ENCODE data around the gene BUD13.

- TF ChIP-seq POLR2A (IDR thresholded peaks at IDR 0.05; ENCODE audit: low read length) (peak; percentile 76), RAD21 (conservative IDR thresholded peaks at IDR 0.05 in 1 of 2, IDR thresholded peaks at IDR 0.05 in 1 of 2) (no peak), USF2 (IDR thresholded peaks at IDR 0.05) (no peak), EP300 (IDR thresholded peaks at IDR 0.05) (no peak), FOSL2 (IDR thresholded peaks at IDR 0.05) (no peak), FOSL2 (CRISPR knock-in tag; IDR thresholded peaks at IDR 0.05) (no peak), RFX5 (IDR thresholded peaks at IDR 0.05) (no peak), CHD2 (IDR thresholded peaks at IDR 0.05; ENCODE audit: low read length, partially characterized antibody) (no peak)
- TF ChIP-seq, protein P1, sequence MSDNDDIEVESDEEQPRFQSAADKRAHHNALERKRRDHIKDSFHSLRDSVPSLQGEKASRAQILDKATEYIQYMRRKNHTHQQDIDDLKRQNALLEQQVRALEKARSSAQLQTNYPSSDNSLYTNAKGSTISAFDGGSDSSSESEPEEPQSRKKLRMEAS (IDR thresholded peaks at IDR 0.05): peak; percentile 56
- TF ChIP-seq, protein P2, sequence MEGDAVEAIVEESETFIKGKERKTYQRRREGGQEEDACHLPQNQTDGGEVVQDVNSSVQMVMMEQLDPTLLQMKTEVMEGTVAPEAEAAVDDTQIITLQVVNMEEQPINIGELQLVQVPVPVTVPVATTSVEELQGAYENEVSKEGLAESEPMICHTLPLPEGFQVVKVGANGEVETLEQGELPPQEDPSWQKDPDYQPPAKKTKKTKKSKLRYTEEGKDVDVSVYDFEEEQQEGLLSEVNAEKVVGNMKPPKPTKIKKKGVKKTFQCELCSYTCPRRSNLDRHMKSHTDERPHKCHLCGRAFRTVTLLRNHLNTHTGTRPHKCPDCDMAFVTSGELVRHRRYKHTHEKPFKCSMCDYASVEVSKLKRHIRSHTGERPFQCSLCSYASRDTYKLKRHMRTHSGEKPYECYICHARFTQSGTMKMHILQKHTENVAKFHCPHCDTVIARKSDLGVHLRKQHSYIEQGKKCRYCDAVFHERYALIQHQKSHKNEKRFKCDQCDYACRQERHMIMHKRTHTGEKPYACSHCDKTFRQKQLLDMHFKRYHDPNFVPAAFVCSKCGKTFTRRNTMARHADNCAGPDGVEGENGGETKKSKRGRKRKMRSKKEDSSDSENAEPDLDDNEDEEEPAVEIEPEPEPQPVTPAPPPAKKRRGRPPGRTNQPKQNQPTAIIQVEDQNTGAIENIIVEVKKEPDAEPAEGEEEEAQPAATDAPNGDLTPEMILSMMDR (IDR thresholded peaks at IDR 0.05): no peak
- TF ChIP-seq, protein P3, sequence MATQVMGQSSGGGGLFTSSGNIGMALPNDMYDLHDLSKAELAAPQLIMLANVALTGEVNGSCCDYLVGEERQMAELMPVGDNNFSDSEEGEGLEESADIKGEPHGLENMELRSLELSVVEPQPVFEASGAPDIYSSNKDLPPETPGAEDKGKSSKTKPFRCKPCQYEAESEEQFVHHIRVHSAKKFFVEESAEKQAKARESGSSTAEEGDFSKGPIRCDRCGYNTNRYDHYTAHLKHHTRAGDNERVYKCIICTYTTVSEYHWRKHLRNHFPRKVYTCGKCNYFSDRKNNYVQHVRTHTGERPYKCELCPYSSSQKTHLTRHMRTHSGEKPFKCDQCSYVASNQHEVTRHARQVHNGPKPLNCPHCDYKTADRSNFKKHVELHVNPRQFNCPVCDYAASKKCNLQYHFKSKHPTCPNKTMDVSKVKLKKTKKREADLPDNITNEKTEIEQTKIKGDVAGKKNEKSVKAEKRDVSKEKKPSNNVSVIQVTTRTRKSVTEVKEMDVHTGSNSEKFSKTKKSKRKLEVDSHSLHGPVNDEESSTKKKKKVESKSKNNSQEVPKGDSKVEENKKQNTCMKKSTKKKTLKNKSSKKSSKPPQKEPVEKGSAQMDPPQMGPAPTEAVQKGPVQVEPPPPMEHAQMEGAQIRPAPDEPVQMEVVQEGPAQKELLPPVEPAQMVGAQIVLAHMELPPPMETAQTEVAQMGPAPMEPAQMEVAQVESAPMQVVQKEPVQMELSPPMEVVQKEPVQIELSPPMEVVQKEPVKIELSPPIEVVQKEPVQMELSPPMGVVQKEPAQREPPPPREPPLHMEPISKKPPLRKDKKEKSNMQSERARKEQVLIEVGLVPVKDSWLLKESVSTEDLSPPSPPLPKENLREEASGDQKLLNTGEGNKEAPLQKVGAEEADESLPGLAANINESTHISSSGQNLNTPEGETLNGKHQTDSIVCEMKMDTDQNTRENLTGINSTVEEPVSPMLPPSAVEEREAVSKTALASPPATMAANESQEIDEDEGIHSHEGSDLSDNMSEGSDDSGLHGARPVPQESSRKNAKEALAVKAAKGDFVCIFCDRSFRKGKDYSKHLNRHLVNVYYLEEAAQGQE (IDR thresholded peaks at IDR 0.05): no peak
- TF ChIP-seq, protein P4, sequence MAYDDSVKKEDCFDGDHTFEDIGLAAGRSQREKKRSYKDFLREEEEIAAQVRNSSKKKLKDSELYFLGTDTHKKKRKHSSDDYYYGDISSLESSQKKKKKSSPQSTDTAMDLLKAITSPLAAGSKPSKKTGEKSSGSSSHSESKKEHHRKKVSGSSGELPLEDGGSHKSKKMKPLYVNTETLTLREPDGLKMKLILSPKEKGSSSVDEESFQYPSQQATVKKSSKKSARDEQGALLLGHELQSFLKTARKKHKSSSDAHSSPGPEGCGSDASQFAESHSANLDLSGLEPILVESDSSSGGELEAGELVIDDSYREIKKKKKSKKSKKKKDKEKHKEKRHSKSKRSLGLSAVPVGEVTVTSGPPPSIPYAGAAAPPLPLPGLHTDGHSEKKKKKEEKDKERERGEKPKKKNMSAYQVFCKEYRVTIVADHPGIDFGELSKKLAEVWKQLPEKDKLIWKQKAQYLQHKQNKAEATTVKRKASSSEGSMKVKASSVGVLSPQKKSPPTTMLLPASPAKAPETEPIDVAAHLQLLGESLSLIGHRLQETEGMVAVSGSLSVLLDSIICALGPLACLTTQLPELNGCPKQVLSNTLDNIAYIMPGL (CRISPR knock-in tag; IDR thresholded peaks at IDR 0.05; ENCODE audit: borderline replicate concordance): no peak
Measured at GRCh38 chr11:116787786-116788486, 15.1 kb upstream of the BUD13 start, which contains the start of gene ZPR1.
